Ramos (cell line): ENCODE measurements around the gene ARMH3.

ENCODE experiments used
- in situ Hi-C: fragments of 300-500 bp; cut with MboI; formaldehyde crosslinking; loops from one replicate; pipeline ENCODE4 v1.14.3; 2022; ENCODE audit warnings: low sequenced_read_pairs; ENCODE audit not compliant: unreplicated experiment

ARMH3 gene

DNA sequence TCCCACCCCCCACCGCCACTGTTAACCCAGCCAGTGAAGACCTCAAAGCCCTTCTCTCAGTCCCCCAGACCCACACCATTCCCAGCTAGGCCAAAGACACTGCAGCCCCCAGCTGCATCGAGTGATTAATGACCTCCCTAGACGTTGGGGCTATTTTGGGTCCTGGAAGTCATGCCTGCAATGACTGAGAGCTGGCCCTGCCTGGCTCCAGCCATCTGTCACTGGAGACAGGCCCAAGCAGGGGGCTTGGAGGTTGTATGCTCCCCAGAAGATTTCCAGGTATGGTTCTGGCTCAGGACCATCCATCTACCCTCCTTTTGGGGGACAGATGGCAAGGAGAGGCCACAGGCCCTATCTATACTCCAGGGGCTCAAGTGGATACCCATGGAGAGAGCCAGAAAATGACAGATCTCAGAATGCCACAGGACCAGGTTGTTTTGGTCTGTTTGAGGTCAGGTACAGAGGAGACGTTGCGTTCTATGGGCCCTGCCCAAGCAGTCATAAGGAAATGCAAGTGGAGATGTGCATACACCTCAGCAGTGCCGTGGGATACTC lies 217.5 kb downstream of the ARMH3 start:
- in situ Hi-C loops: loop anchor here (5.0 kb wide), 1 partner anchor 239 kb away; no protein-coding TSS in a partner anchor

DNA sequence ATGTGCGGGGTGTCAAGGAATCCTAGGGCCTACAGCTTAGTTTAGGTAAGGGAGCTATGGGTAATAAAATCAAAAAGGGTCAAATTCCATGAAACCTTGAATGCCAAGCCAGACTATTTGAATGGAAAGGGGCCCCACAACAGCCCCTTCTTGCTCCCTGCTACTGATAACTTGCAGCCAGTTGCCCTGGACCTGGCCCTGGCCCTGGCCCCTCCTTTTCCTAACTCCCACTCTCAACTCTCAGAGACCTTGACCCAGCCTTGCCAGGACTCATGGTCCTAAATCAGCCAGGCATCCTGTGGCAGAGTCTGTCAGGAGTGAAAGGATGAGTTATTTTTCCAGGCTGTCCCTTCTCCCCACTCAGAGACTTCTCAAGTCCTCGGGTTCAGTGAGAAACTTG lies 218.2 kb downstream of the ARMH3 start:
- in situ Hi-C loops: loop anchor here (5.0 kb wide), 1 partner anchor 240 kb away; no protein-coding TSS in a partner anchor

DNA sequence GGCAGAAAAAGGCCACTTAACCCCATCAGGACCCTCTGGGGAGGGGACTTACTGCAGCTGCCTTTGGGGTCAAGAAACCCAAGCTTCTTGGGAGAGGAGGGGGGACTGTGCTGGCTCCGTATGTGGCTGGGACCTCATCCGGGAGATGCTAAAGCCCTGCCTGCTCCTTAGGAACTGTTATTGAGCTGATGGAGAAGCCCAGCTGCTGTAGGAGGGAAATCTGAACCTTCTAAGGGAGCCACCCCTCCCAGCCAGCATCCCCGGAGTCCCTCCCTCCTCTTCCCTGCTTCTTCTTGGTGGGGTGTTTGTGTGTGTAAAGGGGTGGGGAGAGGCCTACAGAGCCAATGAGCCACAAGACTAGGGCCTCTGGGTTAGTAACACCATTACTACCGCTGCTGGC lies 220.6 kb downstream of the ARMH3 start:
- in situ Hi-C loops: loop anchor here (5.0 kb wide), 1 partner anchor 242 kb away; no protein-coding TSS in a partner anchor

DNA sequence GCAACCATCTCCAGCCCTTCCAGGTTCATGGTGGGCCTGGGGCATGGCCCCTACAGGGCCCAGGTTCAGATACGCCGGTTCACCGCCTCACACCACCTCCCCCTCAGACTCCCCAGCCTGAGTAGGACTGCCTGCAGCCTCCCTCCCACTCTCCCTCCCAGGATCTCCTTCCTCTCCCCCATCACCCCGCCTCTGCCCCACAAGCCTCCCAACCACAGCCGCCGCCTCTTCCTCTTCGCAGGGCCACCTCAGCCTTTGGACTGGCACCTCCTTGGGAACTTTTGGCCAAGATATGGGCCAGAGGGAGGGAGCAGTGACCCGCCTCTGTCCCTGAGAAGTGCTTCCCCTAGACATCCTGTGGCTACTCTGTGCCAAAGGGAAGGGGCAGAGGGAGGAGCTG lies 221.6 kb downstream of the ARMH3 start:
- in situ Hi-C loops: no loop called here

DNA sequence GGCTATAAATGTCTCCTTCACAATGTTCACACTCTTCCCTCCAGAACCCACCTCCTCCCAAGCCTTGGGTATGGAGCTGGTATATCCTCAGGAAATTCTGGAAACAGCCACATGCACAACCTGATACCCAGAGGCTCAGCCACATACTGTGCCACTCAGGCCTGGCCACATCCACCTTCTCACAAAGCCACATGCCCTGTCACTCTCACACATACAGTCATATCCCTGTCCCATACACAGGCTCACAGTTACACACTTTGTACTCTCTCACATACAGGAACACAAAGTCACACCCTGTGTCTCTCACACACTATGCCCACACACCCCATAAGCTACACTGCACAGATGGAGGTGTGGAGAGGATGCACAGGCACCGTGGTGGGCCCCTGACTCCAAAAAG lies 222.5 kb downstream of the ARMH3 start:
- in situ Hi-C loops: no loop called here

DNA sequence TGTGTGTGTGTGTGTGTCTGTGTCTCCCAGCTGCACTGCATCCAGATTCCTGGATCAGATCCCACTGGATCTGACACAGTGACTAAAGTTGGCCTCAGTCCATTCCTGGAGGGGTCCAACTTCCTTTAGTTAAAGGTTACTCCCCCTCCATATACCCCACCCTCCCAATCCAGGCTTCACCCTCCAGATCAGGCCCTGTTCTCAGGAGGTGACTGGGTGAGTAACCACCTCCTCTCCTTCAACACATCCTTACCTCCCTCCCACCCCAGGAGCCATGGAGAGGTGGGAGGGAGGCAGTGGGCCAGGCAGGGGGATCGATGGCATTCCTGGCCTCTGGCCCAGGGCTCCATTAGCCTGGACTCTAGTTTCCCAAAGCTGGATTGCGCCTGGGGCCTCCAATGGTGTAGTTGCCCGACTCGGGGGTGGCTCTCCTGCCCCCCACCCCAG lies 223.6 kb downstream of the ARMH3 start:
- in situ Hi-C loops: no loop called here

DNA sequence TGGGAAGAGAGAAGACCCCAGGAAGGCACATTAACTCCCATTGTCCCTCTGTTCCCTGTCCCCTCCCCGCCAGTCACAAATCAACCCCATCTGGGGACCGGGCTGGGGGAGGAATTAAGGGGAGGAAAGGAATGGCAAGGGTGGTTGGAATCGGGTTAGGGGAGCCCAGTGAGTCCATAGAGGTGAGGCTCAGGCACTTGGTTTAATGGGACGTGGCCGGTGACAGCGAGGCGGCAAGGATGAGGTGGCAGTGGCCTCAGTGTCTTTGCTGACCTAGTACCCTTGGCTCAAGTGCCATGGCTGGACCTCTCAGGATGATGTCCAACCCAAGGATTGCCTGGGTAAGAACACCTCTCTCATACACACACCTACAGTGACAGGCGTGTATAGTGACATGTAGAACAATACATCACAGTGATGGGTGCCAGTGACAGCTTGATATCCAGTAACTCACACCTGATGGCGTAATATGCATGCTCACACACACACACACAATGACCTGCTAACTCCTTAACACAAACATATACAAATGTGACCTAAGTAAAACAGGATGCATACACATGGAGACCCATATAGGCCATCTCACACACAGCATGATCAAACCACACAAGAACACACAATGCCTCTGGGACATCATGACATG lies 224.7 kb downstream of the ARMH3 start:
- in situ Hi-C loops: no loop called here

DNA sequence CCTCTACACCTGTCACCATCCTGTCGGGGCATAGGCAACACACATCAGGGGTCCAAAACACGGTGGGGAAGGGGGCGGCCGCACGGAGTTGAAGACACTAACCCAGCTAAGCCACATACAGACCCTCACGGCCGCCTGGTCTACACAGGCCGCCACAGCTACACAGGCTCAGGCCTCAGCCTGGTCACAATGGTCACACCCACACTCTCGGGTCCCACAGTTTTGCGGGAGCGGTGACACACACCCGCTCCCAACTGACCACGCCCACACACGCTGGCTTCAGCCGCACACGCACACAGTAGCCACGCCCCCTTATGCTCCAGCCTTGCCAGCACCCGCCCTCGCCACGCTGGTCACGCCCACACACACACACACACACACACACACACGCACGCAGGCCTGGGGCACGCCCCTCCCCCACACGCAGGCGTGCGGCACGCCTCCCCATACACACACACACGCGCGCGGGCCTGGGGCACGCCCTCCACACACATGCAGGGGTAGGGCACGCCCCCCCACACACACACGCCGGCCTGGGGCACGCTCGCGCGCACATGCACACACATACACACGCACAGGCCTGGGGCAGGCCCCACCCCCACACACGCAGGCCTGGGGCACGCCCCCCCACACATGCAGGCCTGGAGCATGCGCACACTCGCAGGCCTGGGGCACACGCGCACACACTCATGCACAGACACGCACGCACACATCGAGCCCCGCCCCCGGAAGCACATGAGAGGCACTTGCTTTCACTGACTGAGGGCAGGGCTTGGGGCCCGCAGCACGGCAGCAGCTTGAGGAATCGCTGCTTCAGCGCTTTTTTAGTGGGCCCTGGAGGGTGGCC lies 225.4 kb downstream of the ARMH3 start:
- in situ Hi-C loops: no loop called here

DNA sequence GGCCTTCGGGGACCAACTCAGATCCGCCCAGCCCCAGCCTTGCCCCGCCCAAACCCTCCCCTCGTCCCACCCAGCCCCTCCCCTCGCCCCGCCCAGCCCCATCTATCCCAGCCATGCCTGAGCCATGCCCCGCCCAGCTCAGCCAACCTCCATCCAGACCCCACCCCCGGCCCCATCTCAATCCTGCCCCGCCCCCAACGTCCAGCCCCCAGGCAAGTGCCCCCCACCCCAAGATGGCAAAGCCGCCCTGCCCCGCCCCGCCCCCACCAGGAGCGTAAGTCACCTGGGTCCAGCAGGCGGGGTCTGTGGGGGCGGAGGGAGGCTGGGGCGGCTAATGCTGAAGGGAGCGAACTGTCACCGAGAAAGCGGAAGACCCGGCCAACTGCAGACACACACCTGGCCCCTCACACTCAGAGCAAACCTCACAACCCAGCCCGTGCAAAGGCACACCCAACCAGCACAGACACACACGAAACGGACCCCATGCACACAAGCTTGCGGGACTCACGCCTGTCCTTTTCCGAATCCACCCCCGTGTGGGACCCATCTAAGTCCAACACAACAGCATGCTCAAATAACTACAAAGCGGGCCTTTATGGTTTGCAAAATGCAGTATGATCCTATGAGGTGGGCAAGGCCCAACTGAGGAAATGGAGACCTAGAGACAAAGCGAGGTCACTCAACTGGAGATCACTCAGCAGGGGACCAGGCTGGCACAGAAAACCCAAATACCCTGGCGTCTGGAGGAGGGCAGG lies 226.2 kb downstream of the ARMH3 start:
- in situ Hi-C loops: loop anchor here (10.0 kb wide), 1 partner anchor 825 kb away; no protein-coding TSS in a partner anchor

DNA sequence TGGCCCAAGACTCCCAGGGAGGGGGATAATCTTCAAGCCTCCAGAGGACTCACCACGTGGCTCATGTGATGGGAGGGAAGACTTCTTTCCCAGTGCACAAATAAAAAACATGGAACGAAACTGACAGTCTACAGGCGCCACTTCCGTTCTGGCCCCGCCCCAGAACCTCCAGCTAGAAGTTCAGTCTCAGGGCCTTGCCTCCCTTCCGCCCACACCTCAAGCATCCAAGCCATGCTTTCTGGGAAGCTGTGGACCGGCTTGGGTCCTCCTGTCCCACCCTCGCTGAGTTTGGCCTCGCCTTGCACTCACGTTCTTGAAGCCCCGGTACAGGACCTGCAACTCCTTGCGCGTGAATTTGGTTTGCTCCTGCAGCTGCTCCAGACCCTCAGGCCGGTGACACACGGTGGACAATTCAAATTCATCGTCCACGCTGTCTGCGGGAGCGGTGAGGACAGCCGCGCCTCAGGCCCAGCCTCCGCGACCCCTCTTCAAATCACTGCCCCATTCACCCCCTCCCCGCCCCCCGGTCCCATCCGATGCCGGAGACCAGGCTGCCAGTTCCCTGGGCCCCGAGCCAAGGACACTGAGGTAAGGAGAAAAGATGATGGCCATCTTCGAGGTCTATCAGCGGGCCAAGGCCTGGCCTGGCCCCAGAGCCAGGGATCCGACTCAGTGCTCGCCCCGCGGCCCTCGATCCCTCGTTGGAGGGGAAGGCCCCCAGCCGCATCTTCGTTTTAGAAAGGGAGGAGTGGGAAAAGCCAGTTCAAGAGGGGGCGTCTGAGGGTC lies 227.0 kb downstream of the ARMH3 start:
- in situ Hi-C loops: loop anchor here (10.0 kb wide), 1 partner anchor 826 kb away; no protein-coding TSS in a partner anchor

DNA sequence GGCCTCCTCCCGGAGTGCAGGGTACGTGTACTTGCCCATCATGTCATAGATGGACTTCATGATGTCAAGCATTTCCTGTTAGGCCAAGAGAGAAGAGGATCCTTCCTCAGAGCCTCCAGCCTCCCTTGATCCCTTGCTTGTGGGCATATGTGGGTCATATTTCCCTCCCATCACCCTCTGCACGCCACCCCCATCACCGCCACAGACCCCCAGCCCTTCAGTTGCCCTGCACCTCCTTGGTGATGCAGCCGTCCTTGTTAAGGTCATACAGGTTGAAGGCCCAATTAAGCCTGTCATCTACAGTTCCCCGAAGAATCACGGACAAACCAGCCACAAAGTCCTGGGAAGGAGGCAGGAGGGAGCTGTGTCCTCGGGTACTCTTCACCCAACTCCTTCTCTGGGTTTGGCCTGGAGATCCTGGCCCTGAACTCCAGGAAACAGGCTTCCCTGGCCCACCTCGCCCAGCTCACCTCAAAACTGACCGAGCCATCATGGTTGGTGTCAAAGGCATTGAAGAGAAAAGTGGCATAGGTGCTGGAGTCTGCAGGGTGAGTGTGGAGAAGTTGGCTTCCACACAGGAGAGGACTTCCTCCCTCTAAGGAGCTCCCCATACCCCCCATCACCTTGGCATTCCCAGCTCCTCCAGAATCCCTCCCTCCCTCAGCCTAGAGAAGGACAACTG lies 227.9 kb downstream of the ARMH3 start:
- in situ Hi-C loops: loop anchor here (10.0 kb wide), 1 partner anchor 827 kb away; no protein-coding TSS in a partner anchor

DNA sequence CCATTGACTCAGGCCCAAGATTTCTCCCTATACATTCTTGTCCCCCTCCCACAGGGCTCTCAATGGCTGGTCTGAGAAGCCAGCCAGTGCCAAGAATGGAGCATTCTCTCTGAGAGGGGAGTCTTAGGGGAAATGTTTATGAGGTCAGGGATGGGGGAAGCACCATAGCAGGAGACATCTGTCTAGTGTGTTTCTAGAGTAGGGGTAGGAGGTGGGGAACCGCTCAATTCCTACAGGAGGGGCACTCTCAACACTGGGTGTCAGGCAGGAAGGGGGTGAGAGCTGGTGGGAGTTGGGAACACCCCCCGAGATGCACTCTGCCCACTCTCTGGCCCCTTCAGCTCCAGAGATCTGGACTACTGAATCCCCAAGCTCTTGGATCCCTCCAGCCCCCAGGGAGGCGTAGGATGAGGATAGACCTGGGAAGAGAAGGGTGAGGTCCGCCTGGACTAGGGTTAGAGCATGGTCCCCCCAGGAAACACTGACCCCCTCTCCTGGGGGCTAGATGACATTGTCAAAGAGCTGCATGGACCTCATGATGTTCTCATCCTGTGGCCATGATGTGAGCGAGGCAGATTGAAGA lies 229.0 kb downstream of the ARMH3 start:
- in situ Hi-C loops: loop anchor here (10.0 kb wide), 1 partner anchor 828 kb away; no protein-coding TSS in a partner anchor

DNA sequence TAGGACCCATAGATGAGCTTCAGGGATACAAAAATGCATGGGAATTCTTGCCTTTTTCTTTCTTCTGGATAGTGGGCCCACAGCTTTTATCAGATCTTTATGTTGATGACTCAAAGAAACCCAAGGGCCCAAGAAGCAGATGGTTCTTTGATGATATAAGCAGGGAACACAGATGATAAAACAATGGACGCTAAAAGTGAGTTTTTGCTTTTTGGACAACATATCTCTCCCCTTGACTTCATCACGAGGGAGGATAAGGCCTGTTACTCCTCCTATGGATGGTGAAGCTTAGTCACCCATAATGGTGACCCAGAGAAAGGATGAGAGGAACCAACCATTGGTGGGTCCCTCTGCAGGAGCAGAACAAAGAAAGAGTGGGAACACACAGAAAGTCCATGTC lies 231.2 kb downstream of the ARMH3 start:
- in situ Hi-C loops: loop anchor here (10.0 kb wide), 1 partner anchor 830 kb away; no protein-coding TSS in a partner anchor

DNA sequence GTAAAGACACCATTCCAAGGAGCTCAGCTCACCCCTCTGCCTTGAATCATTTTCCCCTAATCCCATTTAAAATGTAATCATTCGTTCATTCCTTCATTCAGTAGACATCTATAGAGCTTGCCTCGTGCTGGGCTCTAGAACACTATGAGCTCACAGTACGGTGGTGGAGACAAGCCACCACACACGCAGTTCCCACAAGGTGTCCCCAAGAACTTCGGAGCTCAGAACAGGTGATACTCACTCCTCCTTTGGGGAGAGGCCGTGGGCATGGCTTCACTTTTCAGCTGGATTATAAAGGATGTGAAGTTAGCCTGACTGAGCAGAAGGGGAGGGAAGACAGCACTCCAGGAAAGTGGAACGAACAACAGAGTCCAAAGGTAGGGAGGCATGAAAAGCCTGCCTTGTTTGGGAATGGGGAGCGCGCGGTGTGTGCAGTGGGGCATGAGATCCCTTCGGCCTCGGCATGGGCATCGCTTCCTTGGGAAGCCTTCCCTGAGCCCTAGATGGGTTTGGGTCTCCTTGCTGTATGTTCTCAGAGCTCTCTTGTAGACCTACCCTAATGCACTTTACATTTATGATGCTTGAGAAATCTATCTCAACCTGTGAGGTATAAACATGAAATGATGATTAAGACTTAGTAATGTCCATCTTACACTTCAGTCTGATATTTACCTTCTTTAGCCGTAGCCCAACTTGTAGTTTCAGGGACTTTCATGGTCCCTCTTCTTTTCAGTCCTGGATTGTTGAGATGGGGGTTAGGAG lies 236.9 kb downstream of the ARMH3 start:
- in situ Hi-C loops: no loop called here

DNA sequence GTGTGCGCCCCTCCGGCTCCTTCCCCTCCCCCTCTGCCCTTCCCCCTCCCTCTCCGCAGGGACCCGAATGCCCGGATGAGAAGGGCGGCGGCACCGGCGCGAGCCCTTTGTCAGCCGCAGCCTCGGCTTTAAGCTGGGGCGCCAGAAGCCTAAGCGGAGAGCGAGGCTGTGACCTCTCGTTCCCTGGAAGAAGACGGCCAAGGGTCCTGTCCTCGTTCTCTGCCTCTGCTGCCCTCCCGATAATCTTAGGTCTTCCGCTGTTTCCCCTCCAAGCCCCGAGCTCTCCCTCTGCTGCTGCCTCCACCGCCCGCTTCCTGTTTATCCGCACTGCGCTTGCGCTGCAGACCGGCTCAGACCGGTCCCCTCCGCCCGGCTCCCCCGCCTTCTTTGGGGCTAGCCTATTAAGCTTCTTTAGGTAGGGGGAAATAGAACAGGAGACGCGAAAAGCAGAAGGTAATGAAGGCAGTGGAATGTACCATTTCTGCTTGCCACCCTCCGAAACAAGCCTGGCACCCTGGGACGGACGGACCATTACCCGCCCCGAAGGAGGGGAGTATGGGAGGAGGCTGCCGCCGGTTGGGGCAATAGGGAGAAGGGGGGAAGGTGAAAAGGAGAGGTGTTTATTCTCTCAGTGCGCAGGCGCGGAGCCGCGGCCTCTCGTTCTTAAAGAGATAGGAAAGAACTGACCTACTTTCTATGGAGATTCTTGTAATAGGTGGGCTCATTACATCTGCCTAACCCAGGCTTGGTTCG lies 237.7 kb downstream of the ARMH3 start, which contains the start of gene OGA:
Gene OGA (minus strand): TSS at position 326 of the 753 bp plus-strand sequence. CDS start 422 bp downstream, outside the sequence.
- in situ Hi-C loops: no loop called here

DNA sequence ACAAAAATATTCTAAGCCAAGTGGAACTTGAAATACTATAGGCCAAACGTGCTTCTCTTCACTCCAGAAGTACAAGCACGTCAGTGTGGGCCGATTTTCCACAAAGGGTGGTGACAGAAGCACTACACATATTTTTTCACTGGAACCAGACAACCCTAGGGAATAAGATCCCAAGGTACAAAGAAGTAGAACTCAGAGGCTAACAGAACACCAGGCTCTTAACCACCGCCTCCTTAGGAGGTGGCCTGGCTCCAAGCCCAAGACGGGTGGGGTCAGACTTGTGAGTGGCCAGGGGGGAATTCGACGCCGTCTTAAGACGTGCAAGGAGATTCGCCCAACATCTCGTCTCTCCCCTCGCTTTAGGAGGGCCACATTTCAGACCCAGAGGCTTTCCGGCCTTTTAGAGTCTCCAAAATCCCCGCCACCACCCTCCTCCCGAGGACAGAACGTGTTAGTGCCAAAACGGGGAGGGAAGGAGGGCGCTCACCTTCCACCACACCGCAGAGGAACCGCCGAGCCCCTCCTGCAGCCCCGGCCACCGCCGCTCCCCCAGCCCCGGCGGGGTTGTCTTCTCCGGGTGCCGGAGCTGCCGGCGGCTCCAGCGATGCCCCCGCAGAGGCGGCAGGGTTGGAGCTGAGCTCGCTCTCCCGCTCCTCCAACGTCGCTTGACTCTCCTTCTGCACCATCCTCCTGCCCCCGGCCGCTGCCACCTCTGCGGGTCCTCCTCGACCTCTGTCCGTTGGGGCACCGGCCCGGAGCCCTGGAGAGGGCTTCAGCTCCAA lies 238.4 kb downstream of the ARMH3 start:
- in situ Hi-C loops: no loop called here
